HG03159 (cell line): ENCODE measurements around the gene ABCA6.
"Not testable (repeated sequence)": the region's sequence is repeated elsewhere in the genome, so short reads cannot be mapped to it uniquely, and the experiment has no call there.

ENCODE experiments used
- ATAC-seq: cut with Tn5 transposase; IDR thresholded peaks from one replicate; pipeline ENCODE4 v1.9.1; 2021; ENCODE audit warnings: mild to moderate bottlenecking, moderate library complexity; ENCODE audit not compliant: unreplicated experiment

Gene ABCA6

GRCh38 chr17:69141431-69142174, at the start of gene ABCA6:
ABCA6 (minus strand) TSS chr17:69141895; CDS start chr17:69140703, 1,192 bp downstream.
- ATAC-seq: no peak

- no peak for ATAC-seq
Measured at GRCh38 chr17:69188796-69189195, 47.1 kb upstream of the ABCA6 start.

- no peak for ATAC-seq
Measured at GRCh38 chr17:69188064-69188463, 46.4 kb upstream of the ABCA6 start.

GRCh38 chr17:69187294-69187693, 45.6 kb upstream of the ABCA6 start:
- ATAC-seq: no peak

- ATAC-seq: no peak
Measured at GRCh38 chr17:69179227-69179952, 37.7 kb upstream of the ABCA6 start.

- ATAC-seq: no peak
Measured at GRCh38 chr17:69176457-69176795, 34.7 kb upstream of the ABCA6 start.

- no peak for ATAC-seq
Measured at GRCh38 chr17:69175625-69176456, 34.1 kb upstream of the ABCA6 start.

- no peak for ATAC-seq
Measured at GRCh38 chr17:69175262-69175624, 33.5 kb upstream of the ABCA6 start.

- ATAC-seq: no peak
Measured at GRCh38 chr17:69173118-69173517, 31.4 kb upstream of the ABCA6 start.

GRCh38 chr17:69170377-69170776, 28.7 kb upstream of the ABCA6 start:
- ATAC-seq: no peak

GRCh38 chr17:69168642-69169041, 26.9 kb upstream of the ABCA6 start:
- ATAC-seq: not testable (repeated sequence)

- ATAC-seq: no peak
Measured at GRCh38 chr17:69166957-69167356, 25.3 kb upstream of the ABCA6 start.

- no peak for ATAC-seq
Measured at GRCh38 chr17:69164206-69164605, 22.5 kb upstream of the ABCA6 start.

- no peak for ATAC-seq
Measured at GRCh38 chr17:69159418-69159817, 17.7 kb upstream of the ABCA6 start.

GRCh38 chr17:69154267-69154666, 12.6 kb upstream of the ABCA6 start:
- ATAC-seq: no peak

- ATAC-seq: no peak
Measured at GRCh38 chr17:69150333-69150732, 8.6 kb upstream of the ABCA6 start.

GRCh38 chr17:69147460-69147859, 5.8 kb upstream of the ABCA6 start:
- no peak for ATAC-seq

GRCh38 chr17:69144331-69145255, 2.9 kb upstream of the ABCA6 start:
- ATAC-seq: no peak

- no peak for ATAC-seq
Measured at GRCh38 chr17:69143683-69144231, 2.1 kb upstream of the ABCA6 start.

- no peak for ATAC-seq
Measured at GRCh38 chr17:69143151-69143550, 1.5 kb upstream of the ABCA6 start.
